SK-N-SH (cell line): Measurements from ENCODE around the gene PHACTR4.

Experiments used
- CHD2 ChIP-seq: fragments of 150-350 bp; IDR thresholded peaks from 2 replicates; pipeline ENCODE4 v1.6.1; 2018; ENCODE audit warnings: low read length; ENCODE audit not compliant: partially characterized antibody
- CTCF ChIP-seq: fragments of 200-600 bp; sonication (generic); IDR thresholded peaks from 2 replicates; pipeline ENCODE4 v1.6.1; 2017; ENCODE audit warnings: antibody characterized with exemption, mild to moderate bottlenecking, moderate library complexity
- EP300 ChIP-seq, 2 experiments: IDR thresholded peaks; 2 replicates each; pipeline versions ENCODE4 v1.4.0 to v1.6.1; 2012; ENCODE audit warnings: borderline replicate concordance in 1 of 2, low read depth in 1 of 2, low read length in 1 of 2
- FOXM1 ChIP-seq: IDR thresholded peaks from 2 replicates; pipeline ENCODE4 v1.4.0; 2012; ENCODE audit warnings: low read depth, mild to moderate bottlenecking
- GABPA ChIP-seq: IDR thresholded peaks from 2 replicates; pipeline ENCODE4 v1.4.0; 2012; ENCODE audit warnings: low read depth, mild to moderate bottlenecking
- IRF3 ChIP-seq: fragments of 150-350 bp; IDR thresholded peaks from 2 replicates; pipeline ENCODE4 v1.6.1; 2016; ENCODE audit warnings: mild to moderate bottlenecking, low read depth, low read length
- POLR2AphosphoS5 ChIP-seq: IDR thresholded peaks from 2 replicates; pipeline ENCODE4 v1.6.1; 2012; ENCODE audit warnings: low read depth, low read length
- RAD21 ChIP-seq: IDR thresholded peaks from 2 replicates; pipeline ENCODE4 v1.6.1; 2012; ENCODE audit warnings: mild to moderate bottlenecking, low read length
- RFX5 ChIP-seq: IDR thresholded peaks from 2 replicates; pipeline ENCODE4 v1.6.1; 2012; ENCODE audit warnings: mild to moderate bottlenecking, improper control_type of control experiment, low read length
- TCF12 ChIP-seq: IDR thresholded peaks from 2 replicates; pipeline ENCODE4 v1.4.0; 2012
- TEAD4 ChIP-seq: IDR thresholded peaks from 2 replicates; pipeline ENCODE4 v1.4.0; 2012; ENCODE audit warnings: mild to moderate bottlenecking, borderline replicate concordance; ENCODE audit not compliant: insufficient read depth
- YY1 ChIP-seq: IDR thresholded peaks from 2 replicates; pipeline ENCODE4 v1.4.0; 2012; ENCODE audit warnings: low read depth, mild to moderate bottlenecking

- TF ChIP-seq RAD21 (no peak), RFX5 (no peak), CTCF (no peak), EP300 (IDR thresholded peaks at IDR 0.05; ENCODE audit: borderline replicate concordance in 1 of 2, low read depth in 1 of 2, low read length in 1 of 2) (no peak), TEAD4 (no peak), CHD2 (no peak), POLR2AphosphoS5 (no peak), GABPA (no peak), TCF12 (no peak), YY1 (no peak), IRF3 (no peak), FOXM1 (no peak)
These were observed 59.5 kb downstream of the PHACTR4 start for GRCh38 chr1:28428990-28429520.
